ENCODE results near the gene POLR2H.
"Not testable (repeated sequence)": the region's sequence is repeated elsewhere in the genome, so short reads cannot be mapped to it uniquely, and the experiment has no call there.

The POLR2H gene

DNA sequence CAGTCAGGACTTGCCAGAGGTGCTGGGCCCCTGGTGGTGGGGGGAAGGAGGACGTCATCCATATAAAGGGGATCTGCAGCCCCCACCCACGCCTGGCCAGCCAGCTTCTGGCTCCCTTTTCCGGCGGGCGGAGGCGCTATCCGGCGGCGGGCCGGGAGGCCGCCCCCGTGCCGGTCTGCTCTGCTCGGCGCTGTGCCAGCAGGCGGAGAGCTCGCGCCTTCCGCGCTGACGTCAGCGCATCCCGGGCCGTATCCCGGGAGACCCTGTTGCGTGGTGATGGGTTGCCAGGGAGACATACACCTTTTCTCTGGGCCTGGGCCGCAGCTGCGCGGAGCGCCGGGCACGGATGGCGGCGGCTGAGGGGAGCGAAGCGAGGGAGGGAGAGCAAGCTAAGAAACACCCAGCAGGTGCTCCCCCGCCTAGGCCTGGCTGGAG, 23.0 kb upstream of the POLR2H start:
- peaks cover 13% of the 10 kb centered on the region for H3K79me1 ChIP-seq (ENCODE audit: low read length)
- no peak overlapping the region for H3K18ac ChIP-seq (ENCODE audit: low read length)
- peaks cover 22 to 30% of the 10 kb centered on the region in 2 experiments for H3K36me3 ChIP-seq (ENCODE audit: control insufficient read depth in 1 of 2, insufficient read depth in 2 of 2, low read length in 2 of 2)
- no peak overlapping the region for H4K8ac ChIP-seq (ENCODE audit: low read depth, low read length)
- no peak overlapping the region for H2AFZ ChIP-seq (ENCODE audit: insufficient read depth, low read length, poor library complexity)
- no peak for DNase-seq
- peaks cover 3% of the 10 kb centered on the region for H3K9me3 ChIP-seq (ENCODE audit: insufficient read depth, low read depth, low read length)
- H3K79me2 ChIP-seq (ENCODE audit: control insufficient read depth, insufficient read depth, low read length, poor library complexity), result peaks cover 9% of the 10 kb centered on the region
- no peak overlapping the region for H3K23ac ChIP-seq (ENCODE audit: low read length)
- no peaks in the 10 kb centered on the region for H3K27me3 ChIP-seq (ENCODE audit: insufficient read depth, low read length)
- H2BK120ac ChIP-seq (ENCODE audit: insufficient read depth, low read length, poor library complexity), result no peak overlapping the region
- peaks cover 14 to 21% of the 10 kb centered on the region in 2 experiments for H3K4me1 ChIP-seq (ENCODE audit: control insufficient read depth in 1 of 2, insufficient read depth in 2 of 2, low read length in 2 of 2)
- no peak overlapping the region for H3K14ac ChIP-seq (ENCODE audit: low read length)
- H4K12ac ChIP-seq (ENCODE audit: low read depth, low read length), result no peak overlapping the region
- no peak overlapping the region for H2BK12ac ChIP-seq (ENCODE audit: low read length)
- H3K4me2 ChIP-seq (ENCODE audit: low read length), result no peak overlapping the region
- H3K4me3 ChIP-seq (ENCODE audit: low read depth, low read length), result no peak overlapping the region
- WGBS (ENCODE audit: extremely low coverage, insufficient coverage, insufficient read length), result no CpG with 5 or more reads among the region's 37 CpGs
- H3K27ac ChIP-seq (ENCODE audit: low read depth, low read length), result no peak overlapping the region
- no peak overlapping the region for H2BK5ac ChIP-seq (ENCODE audit: low read depth, low read length, poor library complexity)
- no peak overlapping the region for H4K91ac ChIP-seq (ENCODE audit: low read depth, low read length)
- no peak overlapping the region for H3K9ac ChIP-seq (ENCODE audit: low read length)
- no peak overlapping the region for H2AK5ac ChIP-seq (ENCODE audit: low read length)
- H3K4ac ChIP-seq (ENCODE audit: low read depth, low read length), result peak overlapping the region; percentile 2

DNA sequence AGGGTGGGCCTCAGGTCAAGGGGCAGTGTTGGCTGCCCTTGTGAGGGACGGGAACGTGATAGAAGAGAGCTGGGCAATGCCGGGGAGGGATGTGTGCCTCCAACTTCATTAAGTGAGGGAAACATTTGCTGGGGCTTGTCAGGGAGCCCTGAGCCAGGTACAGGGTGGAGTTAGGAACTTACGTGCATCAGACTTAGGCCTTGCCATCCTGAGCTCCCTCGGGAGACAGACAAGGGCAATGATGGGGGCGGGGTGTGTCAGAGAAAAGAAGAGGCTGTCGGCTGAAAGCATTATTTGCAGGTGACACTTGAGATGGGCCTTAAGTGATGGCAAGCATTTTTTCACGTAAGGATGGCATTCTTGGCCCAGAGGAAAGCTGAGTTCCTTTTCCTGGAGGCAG, 22.5 kb upstream of the POLR2H start:
- Histone ChIP-seq H3K27me3 (ENCODE audit: insufficient read depth, low read length) (no peaks in the 10 kb centered on the region), H3K4me3 (ENCODE audit: low read depth, low read length) (no peak overlapping the region), H3K79me2 (ENCODE audit: control insufficient read depth, insufficient read depth, low read length, poor library complexity) (peaks cover 9% of the 10 kb centered on the region), H3K23ac (ENCODE audit: low read length) (no peak overlapping the region), H2BK5ac (ENCODE audit: low read depth, low read length, poor library complexity) (no peak overlapping the region), H2AK5ac (ENCODE audit: low read length) (no peak overlapping the region), H3K4me2 (ENCODE audit: low read length) (no peak overlapping the region), H4K8ac (ENCODE audit: low read depth, low read length) (no peak overlapping the region), H2BK12ac (ENCODE audit: low read length) (no peak overlapping the region), H3K4me1 (ENCODE audit: control insufficient read depth in 1 of 2, insufficient read depth in 2 of 2, low read length in 2 of 2) (peaks cover 12 to 18% of the 10 kb centered on the region in 2 experiments), H3K4ac (ENCODE audit: low read depth, low read length) (no peak overlapping the region), H3K14ac (ENCODE audit: low read length) (no peak overlapping the region), H3K79me1 (ENCODE audit: low read length) (peaks cover 11% of the 10 kb centered on the region), H3K36me3 (ENCODE audit: control insufficient read depth in 1 of 2, insufficient read depth in 2 of 2, low read length in 2 of 2) (peaks cover 18 to 28% of the 10 kb centered on the region in 2 experiments), H4K12ac (ENCODE audit: low read depth, low read length) (no peak overlapping the region), H2AFZ (ENCODE audit: insufficient read depth, low read length, poor library complexity) (no peak overlapping the region), H3K18ac (ENCODE audit: low read length) (no peak overlapping the region), H3K9me3 (ENCODE audit: insufficient read depth, low read depth, low read length) (peaks cover 3% of the 10 kb centered on the region), H3K9ac (ENCODE audit: low read length) (no peak overlapping the region), H2BK120ac (ENCODE audit: insufficient read depth, low read length, poor library complexity) (no peak overlapping the region), H3K27ac (ENCODE audit: low read depth, low read length) (no peak overlapping the region), H4K91ac (ENCODE audit: low read depth, low read length) (no peak overlapping the region)
- no peak for DNase-seq
- no CpG with 5 or more reads among the region's 8 CpGs for WGBS (ENCODE audit: extremely low coverage, insufficient coverage, insufficient read length)

GRCh38 chr3:184339451-184340135, 21.9 kb upstream of the POLR2H start:
- not testable (repeated sequence) for H3K27me3 ChIP-seq (ENCODE audit: insufficient read depth, low read length); H3K4me3 ChIP-seq (ENCODE audit: low read depth, low read length); H4K12ac ChIP-seq (ENCODE audit: low read depth, low read length); H3K18ac ChIP-seq (ENCODE audit: low read length); H3K27ac ChIP-seq (ENCODE audit: low read depth, low read length); H3K9ac ChIP-seq (ENCODE audit: low read length); H3K4me2 ChIP-seq (ENCODE audit: low read length); H2BK12ac ChIP-seq (ENCODE audit: low read length); DNase-seq; H2AK5ac ChIP-seq (ENCODE audit: low read length); H3K23ac ChIP-seq (ENCODE audit: low read length); H2AFZ ChIP-seq (ENCODE audit: insufficient read depth, low read length, poor library complexity); H2BK5ac ChIP-seq (ENCODE audit: low read depth, low read length, poor library complexity); H4K91ac ChIP-seq (ENCODE audit: low read depth, low read length); H3K9me3 ChIP-seq (ENCODE audit: insufficient read depth, low read depth, low read length); H4K8ac ChIP-seq (ENCODE audit: low read depth, low read length); H3K14ac ChIP-seq (ENCODE audit: low read length); H3K4ac ChIP-seq (ENCODE audit: low read depth, low read length); H2BK120ac ChIP-seq (ENCODE audit: insufficient read depth, low read length, poor library complexity); H3K79me2 ChIP-seq (ENCODE audit: control insufficient read depth, insufficient read depth, low read length, poor library complexity)
- 100% methylated on average over 2 of the region's 19 CpGs for WGBS (ENCODE audit: extremely low coverage, insufficient coverage, insufficient read length)
- peaks cover 11 to 15% of the 10 kb centered on the region in 2 experiments for H3K4me1 ChIP-seq (ENCODE audit: control insufficient read depth in 1 of 2, insufficient read depth in 2 of 2, low read length in 2 of 2)
- H3K79me1 ChIP-seq (ENCODE audit: low read length), result peaks cover 11% of the 10 kb centered on the region
- peaks cover 21 to 28% of the 10 kb centered on the region in 2 experiments for H3K36me3 ChIP-seq (ENCODE audit: control insufficient read depth in 1 of 2, insufficient read depth in 2 of 2, low read length in 2 of 2)

GRCh38 chr3:184341925-184342324, 19.6 kb upstream of the POLR2H start:
- Histone ChIP-seq H3K36me3 (ENCODE audit: control insufficient read depth in 1 of 2, insufficient read depth in 2 of 2, low read length in 2 of 2) (peaks cover 21 to 28% of the 10 kb centered on the region in 2 experiments), H3K27ac (ENCODE audit: low read depth, low read length) (no peak overlapping the region), H4K91ac (ENCODE audit: low read depth, low read length) (no peak overlapping the region), H3K4ac (ENCODE audit: low read depth, low read length) (no peak overlapping the region), H3K9me3 (ENCODE audit: insufficient read depth, low read depth, low read length) (no peaks in the 10 kb centered on the region), H2BK12ac (ENCODE audit: low read length) (no peak overlapping the region), H3K79me2 (ENCODE audit: control insufficient read depth, insufficient read depth, low read length, poor library complexity) (peaks cover 1% of the 10 kb centered on the region), H3K27me3 (ENCODE audit: insufficient read depth, low read length) (no peaks in the 10 kb centered on the region), H4K12ac (ENCODE audit: low read depth, low read length) (no peak overlapping the region), H4K8ac (ENCODE audit: low read depth, low read length) (no peak overlapping the region), H2AK5ac (ENCODE audit: low read length) (no peak overlapping the region), H3K23ac (ENCODE audit: low read length) (no peak overlapping the region), H3K4me2 (ENCODE audit: low read length) (no peak overlapping the region), H2BK120ac (ENCODE audit: insufficient read depth, low read length, poor library complexity) (no peak overlapping the region), H2BK5ac (ENCODE audit: low read depth, low read length, poor library complexity) (no peak overlapping the region), H3K9ac (ENCODE audit: low read length) (no peak overlapping the region), H3K4me3 (ENCODE audit: low read depth, low read length) (no peak overlapping the region), H3K79me1 (ENCODE audit: low read length) (no peaks in the 10 kb centered on the region), H3K4me1 (ENCODE audit: control insufficient read depth in 1 of 2, insufficient read depth in 2 of 2, low read length in 2 of 2) (peaks cover 3 to 4% of the 10 kb centered on the region in 2 experiments), H3K14ac (ENCODE audit: low read length) (no peak overlapping the region), H3K18ac (ENCODE audit: low read length) (no peak overlapping the region), H2AFZ (ENCODE audit: insufficient read depth, low read length, poor library complexity) (no peak overlapping the region)
- DNase-seq, result peak; percentile 68 to 78
- WGBS (ENCODE audit: extremely low coverage, insufficient coverage, insufficient read length), result no CpG with 5 or more reads among the region's 7 CpGs

Data from trophoblast cell (in vitro differentiated cells and primary cell).